ENCODE results near the gene RAB35.

The RAB35 gene

GRCh38 chr12:120085920-120086645, 30.5 kb downstream of the RAB35 start:
- peak overlapping the region; percentile 88 for H3K27ac ChIP-seq
- no peak for TF ChIP-seq CTCF (conservative IDR thresholded peaks at IDR 0.05)

GRCh38 chr12:120081641-120082040, 34.9 kb downstream of the RAB35 start:
- TF ChIP-seq CTCF (conservative IDR thresholded peaks at IDR 0.05), result no peak
- H3K27ac ChIP-seq, result no peak overlapping the region

GRCh38 chr12:120079411-120080400, 36.8 kb downstream of the RAB35 start:
- TF ChIP-seq CTCF (conservative IDR thresholded peaks at IDR 0.05), result no peak
- H3K27ac ChIP-seq, result peak overlapping the region; percentile 64

- H3K27ac ChIP-seq, result peak overlapping the region; percentile 64
These were observed 37.7 kb downstream of the RAB35 start for GRCh38 chr12:120078868-120079267.

GRCh38 chr12:120077260-120077659, 39.3 kb downstream of the RAB35 start:
- H3K27ac ChIP-seq, result peak overlapping the region; percentile 3; the same call in 1 of the 2 replicates
- TF ChIP-seq CTCF (conservative IDR thresholded peaks at IDR 0.05), result no peak

More at GRCh38 chr12:120078868-120079267, 37.7 kb downstream of the RAB35 start:
- TF ChIP-seq CTCF (conservative IDR thresholded peaks at IDR 0.05), result no peak

GRCh38 chr12:120076651-120077050, 39.9 kb downstream of the RAB35 start:
- peak overlapping the region; percentile 3; the same call in 1 of the 2 replicates for H3K27ac ChIP-seq
- no peak for TF ChIP-seq CTCF (conservative IDR thresholded peaks at IDR 0.05)

GRCh38 chr12:120075034-120075616, 41.4 kb downstream of the RAB35 start:
- TF ChIP-seq CTCF (conservative IDR thresholded peaks at IDR 0.05), result no peak
- no peak overlapping the region for H3K27ac ChIP-seq
